KMS-11 (cell line): ENCODE measurements around the gene ADAMTS9.

ENCODE experiments used
- H2AFZ ChIP-seq: fragments of 200-600 bp; sonication (generic); 2 replicates; pipeline ENCODE4 v1.6.1; 2016; ENCODE audit warnings: antibody characterized with exemption, mixed run types, low read depth
- H3K27ac ChIP-seq: fragments of 200-600 bp; sonication (generic); 2 replicates; pipeline ENCODE4 v1.6.1; 2016; ENCODE audit warnings: mild to moderate bottlenecking, mixed run types
- H3K27me3 ChIP-seq: fragments of 200-600 bp; sonication (generic); 2 replicates; pipeline ENCODE4 v1.6.1; 2017; ENCODE audit warnings: mild to moderate bottlenecking, low read depth, mixed run types, moderate library complexity; ENCODE audit not compliant: insufficient read depth
- H3K36me3 ChIP-seq: fragments of 200-600 bp; sonication (generic); 2 replicates; pipeline ENCODE4 v1.6.1; 2017; ENCODE audit warnings: mild to moderate bottlenecking, mixed run types; ENCODE audit not compliant: insufficient read depth
- H3K4me1 ChIP-seq: fragments of 200-600 bp; sonication (generic); 2 replicates; pipeline ENCODE4 v1.6.1; 2016; ENCODE audit warnings: mild to moderate bottlenecking, low read depth, mixed run types; ENCODE audit not compliant: poor library complexity, severe bottlenecking
- H3K4me2 ChIP-seq: fragments of 200-600 bp; sonication (generic); 2 replicates; pipeline ENCODE4 v1.7.0; 2016; ENCODE audit warnings: mild to moderate bottlenecking, mixed run types
- H3K4me3 ChIP-seq: fragments of 200-600 bp; sonication (generic); IDR thresholded peaks from 2 replicates; pipeline ENCODE4 v1.6.1; 2017; ENCODE audit warnings: low read depth, low read length, mixed read lengths; ENCODE audit not compliant: insufficient read depth
- H3K79me2 ChIP-seq: fragments of 200-600 bp; sonication (generic); 2 replicates; pipeline ENCODE4 v1.6.1; 2016; ENCODE audit warnings: low read depth, mixed run types; ENCODE audit not compliant: insufficient read depth
- H3K9ac ChIP-seq: fragments of 200-600 bp; sonication (generic); 2 replicates; pipeline ENCODE4 v1.6.1; 2016; ENCODE audit warnings: mild to moderate bottlenecking, mixed run types
- H4K20me1 ChIP-seq: fragments of 200-600 bp; sonication (generic); 2 replicates; pipeline ENCODE4 v1.6.1; 2016; ENCODE audit warnings: mild to moderate bottlenecking, mixed run types; ENCODE audit not compliant: insufficient read depth
- TF ChIP-seq, protein P1 (sequence below): fragments of 200-600 bp; sonication (generic); conservative IDR thresholded peaks from 2 replicates; pipeline ENCODE4 v1.6.1; 2017; ENCODE audit warnings: low read depth, mild to moderate bottlenecking, antibody characterized with exemption, low read length, moderate library complexity, mixed read lengths

ADAMTS9 gene

DNA sequence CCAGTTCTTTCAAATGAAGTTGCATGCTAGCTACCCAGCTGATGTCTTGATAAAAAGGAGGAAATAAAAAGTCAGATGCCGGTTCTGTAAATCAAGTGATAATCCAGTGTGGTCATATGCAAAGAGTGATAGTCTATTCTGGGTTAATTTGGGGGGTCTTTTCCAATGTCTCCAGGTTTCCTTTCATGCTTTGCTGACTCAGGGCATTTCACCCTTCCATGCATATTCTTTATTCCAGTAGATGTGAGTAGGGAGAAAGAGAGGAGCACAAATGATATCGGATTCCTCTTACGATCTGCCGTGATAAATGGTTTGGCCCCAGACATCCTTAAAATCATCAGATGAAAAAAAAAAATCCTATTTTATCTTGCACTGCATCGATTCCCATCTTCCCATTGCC lies 60.8 kb downstream of the ADAMTS9 start:
- Histone ChIP-seq H2AFZ (no peak overlapping the region), H3K9ac (no peak overlapping the region), H3K27me3 (no peaks in the 10 kb centered on the region), H3K4me3 (no peak overlapping the region), H3K4me2 (no peak overlapping the region), H3K27ac (no peak overlapping the region), H3K79me2 (no peaks in the 10 kb centered on the region), H4K20me1 (no peaks in the 10 kb centered on the region), H3K4me1 (no peaks in the 10 kb centered on the region), H3K36me3 (no peaks in the 10 kb centered on the region)
- TF ChIP-seq, protein P1, sequence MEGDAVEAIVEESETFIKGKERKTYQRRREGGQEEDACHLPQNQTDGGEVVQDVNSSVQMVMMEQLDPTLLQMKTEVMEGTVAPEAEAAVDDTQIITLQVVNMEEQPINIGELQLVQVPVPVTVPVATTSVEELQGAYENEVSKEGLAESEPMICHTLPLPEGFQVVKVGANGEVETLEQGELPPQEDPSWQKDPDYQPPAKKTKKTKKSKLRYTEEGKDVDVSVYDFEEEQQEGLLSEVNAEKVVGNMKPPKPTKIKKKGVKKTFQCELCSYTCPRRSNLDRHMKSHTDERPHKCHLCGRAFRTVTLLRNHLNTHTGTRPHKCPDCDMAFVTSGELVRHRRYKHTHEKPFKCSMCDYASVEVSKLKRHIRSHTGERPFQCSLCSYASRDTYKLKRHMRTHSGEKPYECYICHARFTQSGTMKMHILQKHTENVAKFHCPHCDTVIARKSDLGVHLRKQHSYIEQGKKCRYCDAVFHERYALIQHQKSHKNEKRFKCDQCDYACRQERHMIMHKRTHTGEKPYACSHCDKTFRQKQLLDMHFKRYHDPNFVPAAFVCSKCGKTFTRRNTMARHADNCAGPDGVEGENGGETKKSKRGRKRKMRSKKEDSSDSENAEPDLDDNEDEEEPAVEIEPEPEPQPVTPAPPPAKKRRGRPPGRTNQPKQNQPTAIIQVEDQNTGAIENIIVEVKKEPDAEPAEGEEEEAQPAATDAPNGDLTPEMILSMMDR = no peak

DNA sequence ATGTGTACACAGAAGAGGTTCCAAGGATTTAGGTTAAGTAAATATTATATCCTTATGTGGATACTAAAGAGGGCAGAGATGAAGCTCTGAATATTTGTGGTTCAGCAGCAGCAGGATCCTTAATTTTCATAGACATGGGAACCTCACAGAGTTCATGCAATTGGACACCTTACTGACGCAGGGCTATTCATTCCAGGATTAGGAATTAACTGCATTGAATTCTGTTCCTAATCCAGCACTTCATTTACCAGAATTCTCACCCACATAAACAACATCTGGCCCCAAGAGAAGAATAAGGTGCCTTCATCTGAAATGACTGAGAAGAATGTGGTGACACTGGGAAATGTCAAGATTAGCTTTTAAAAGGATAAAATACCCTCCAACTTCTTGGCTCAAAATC lies 62.4 kb downstream of the ADAMTS9 start:
- no peaks in the 10 kb centered on the region for H3K4me1 ChIP-seq
- no peaks in the 10 kb centered on the region for H3K79me2 ChIP-seq
- no peak overlapping the region for H3K27ac ChIP-seq
- TF ChIP-seq, protein P1 = no peak
- H3K4me3 ChIP-seq = no peak overlapping the region
- no peak overlapping the region for H3K4me2 ChIP-seq
- no peak overlapping the region for H2AFZ ChIP-seq
- H3K9ac ChIP-seq = no peak overlapping the region
- H3K36me3 ChIP-seq = no peaks in the 10 kb centered on the region
- no peaks in the 10 kb centered on the region for H3K27me3 ChIP-seq
- H4K20me1 ChIP-seq = no peaks in the 10 kb centered on the region

DNA sequence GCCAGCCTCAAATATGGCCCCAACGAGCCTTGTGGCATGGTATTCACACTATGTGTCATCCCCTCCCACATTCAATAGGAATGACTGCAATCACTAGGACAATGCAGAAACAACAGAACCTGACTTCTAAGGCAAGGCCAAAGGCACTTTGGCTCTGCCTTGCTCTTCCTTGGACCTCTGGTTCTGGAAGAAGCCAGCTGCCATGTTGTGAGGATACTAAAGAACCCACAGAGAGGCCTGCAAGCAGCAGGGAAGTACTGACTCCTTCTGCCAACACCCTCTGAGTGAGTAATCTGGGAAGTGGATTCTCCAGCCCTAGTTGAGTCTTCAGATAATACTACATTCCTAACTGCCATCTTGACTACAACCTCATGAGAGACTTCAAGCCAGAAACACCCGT lies 64.7 kb downstream of the ADAMTS9 start:
- no peaks in the 10 kb centered on the region for H3K4me1 ChIP-seq
- TF ChIP-seq, protein P1 = no peak
- H3K27me3 ChIP-seq = no peaks in the 10 kb centered on the region
- no peaks in the 10 kb centered on the region for H3K79me2 ChIP-seq
- H3K36me3 ChIP-seq = no peaks in the 10 kb centered on the region
- no peak overlapping the region for H3K4me3 ChIP-seq
- H4K20me1 ChIP-seq = no peaks in the 10 kb centered on the region
- H2AFZ ChIP-seq = no peak overlapping the region
- no peak overlapping the region for H3K4me2 ChIP-seq
- no peak overlapping the region for H3K9ac ChIP-seq
- H3K27ac ChIP-seq = no peak overlapping the region

GRCh38 chr3:64621726-64622395 lies 65.9 kb downstream of the ADAMTS9 start:
- H3K27me3 ChIP-seq = no peaks in the 10 kb centered on the region
- no peak overlapping the region for H2AFZ ChIP-seq
- H3K79me2 ChIP-seq = no peaks in the 10 kb centered on the region
- H4K20me1 ChIP-seq = no peaks in the 10 kb centered on the region
- no peaks in the 10 kb centered on the region for H3K36me3 ChIP-seq
- no peak overlapping the region for H3K27ac ChIP-seq
- TF ChIP-seq, protein P1 = no peak
- no peak overlapping the region for H3K4me3 ChIP-seq
- no peak overlapping the region for H3K4me2 ChIP-seq
- no peak overlapping the region for H3K9ac ChIP-seq
- no peaks in the 10 kb centered on the region for H3K4me1 ChIP-seq
